Peyer's patch (tissue), 4 donors: ENCODE measurements around the gene PGA4.

Experiments used
- POLR2A ChIP-seq, 2 donors: fragments of 450-650 bp; IDR thresholded peaks; one replicate each; pipeline ENCODE4 v1.5.1; 2017; ENCODE audit warnings: antibody characterized with exemption in 2 of 2, mild to moderate bottlenecking in 2 of 2, moderate library complexity in 2 of 2
- TF ChIP-seq, protein P1 (sequence below), 6 experiments: fragments of 450-650 bp in 4 of 6; fragments of 200-600 bp in 2 of 6; sonication (generic) in 1 of 6; IDR thresholded peaks; one replicate each; pipeline ENCODE4 v1.5.1; 2017 to 2019; ENCODE audit warnings: antibody characterized with exemption in 6 of 6, mild to moderate bottlenecking in 3 of 6, moderate library complexity in 1 of 6

- TF ChIP-seq, protein P1, sequence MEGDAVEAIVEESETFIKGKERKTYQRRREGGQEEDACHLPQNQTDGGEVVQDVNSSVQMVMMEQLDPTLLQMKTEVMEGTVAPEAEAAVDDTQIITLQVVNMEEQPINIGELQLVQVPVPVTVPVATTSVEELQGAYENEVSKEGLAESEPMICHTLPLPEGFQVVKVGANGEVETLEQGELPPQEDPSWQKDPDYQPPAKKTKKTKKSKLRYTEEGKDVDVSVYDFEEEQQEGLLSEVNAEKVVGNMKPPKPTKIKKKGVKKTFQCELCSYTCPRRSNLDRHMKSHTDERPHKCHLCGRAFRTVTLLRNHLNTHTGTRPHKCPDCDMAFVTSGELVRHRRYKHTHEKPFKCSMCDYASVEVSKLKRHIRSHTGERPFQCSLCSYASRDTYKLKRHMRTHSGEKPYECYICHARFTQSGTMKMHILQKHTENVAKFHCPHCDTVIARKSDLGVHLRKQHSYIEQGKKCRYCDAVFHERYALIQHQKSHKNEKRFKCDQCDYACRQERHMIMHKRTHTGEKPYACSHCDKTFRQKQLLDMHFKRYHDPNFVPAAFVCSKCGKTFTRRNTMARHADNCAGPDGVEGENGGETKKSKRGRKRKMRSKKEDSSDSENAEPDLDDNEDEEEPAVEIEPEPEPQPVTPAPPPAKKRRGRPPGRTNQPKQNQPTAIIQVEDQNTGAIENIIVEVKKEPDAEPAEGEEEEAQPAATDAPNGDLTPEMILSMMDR (IDR thresholded peaks at IDR 0.05) = no peak
- TF ChIP-seq POLR2A (IDR thresholded peaks at IDR 0.05) = no peak
Observed at GRCh38 chr11:61193596-61193995, 28.6 kb upstream of the PGA4 start.
